ENCODE results near the gene SENP3. TPM values are rescaled to one million over a fixed set of nuclear protein-coding genes. Genes with fewer than 3 reads are reported as not detected.

SENP3 gene
- total and polyA plus RNA-seq, 5 donors from 2014 or later = 10.1 to 30.7 (median 12.3) TPM

GRCh38 chr17:7579834-7580603, 18.3 kb downstream of the SENP3 start:
- no peaks in the 10 kb centered on the region for H3K9me3 ChIP-seq (ENCODE audit: control insufficient read depth in 2 of 2, low read length in 2 of 2)
- H3K4me3 ChIP-seq (ENCODE audit: low read depth, low read length) = no peak overlapping the region
- H3K9me3 Mint-ChIP-seq = no peaks in the 10 kb centered on the region
- no peak for ATAC-seq (ENCODE audit: low read depth in 2 of 2)
- peak overlapping the region in 3 of 4 donors; percentile 28 to 96 (median 71) for H3K4me3 Mint-ChIP-seq
- peak overlapping the region; percentile 67 to 98 (median 90) for H3K27ac Mint-ChIP-seq
- peaks cover 39% of the 10 kb centered on the region for H3K36me3 ChIP-seq (ENCODE audit: control insufficient read depth, insufficient read depth, low read length)
- H3K27ac ChIP-seq (ENCODE audit: insufficient read depth, low read length, poor library complexity, severe bottlenecking) = peak overlapping the region; percentile 63
- no peaks in the 10 kb centered on the region for H3K27me3 Mint-ChIP-seq
- no peaks in the 10 kb centered on the region for H3K27me3 ChIP-seq (ENCODE audit: control insufficient read depth, insufficient read depth, low read length)
- peaks cover 45% of the 10 kb centered on the region for H3K4me1 ChIP-seq (ENCODE audit: control insufficient read depth, insufficient read depth, low read length, poor library complexity, severe bottlenecking)
- DNase-seq = no peak
- peaks cover 43% of the 10 kb centered on the region for H3K36me3 Mint-ChIP-seq
- peaks cover 10 to 90% (median 47%) of the 10 kb centered on the region in 4 donors for H3K4me1 Mint-ChIP-seq

- Mint-ChIP-seq H3K27me3 (no peaks in the 10 kb centered on the region), H3K9me3 (no peaks in the 10 kb centered on the region), H3K36me3 (peaks cover 36% of the 10 kb centered on the region), H3K4me1 (peaks cover 10 to 88% (median 46%) of the 10 kb centered on the region in 4 donors), H3K27ac (peak overlapping the region in 2 of 3 donors; percentile 65 to 67), H3K4me3 (peak overlapping the region in 2 of 4 donors; percentile 77 to 96)
- DNase-seq (no peak), ATAC-seq (ENCODE audit: low read depth in 2 of 2) (no peak)
- Histone ChIP-seq H3K27ac (ENCODE audit: insufficient read depth, low read length, poor library complexity, severe bottlenecking) (no peak overlapping the region), H3K4me1 (ENCODE audit: control insufficient read depth, insufficient read depth, low read length, poor library complexity, severe bottlenecking) (peaks cover 45% of the 10 kb centered on the region), H3K4me3 (ENCODE audit: low read depth, low read length) (no peak overlapping the region), H3K27me3 (ENCODE audit: control insufficient read depth, insufficient read depth, low read length) (no peaks in the 10 kb centered on the region), H3K9me3 (ENCODE audit: control insufficient read depth in 2 of 2, low read length in 2 of 2) (no peaks in the 10 kb centered on the region), H3K36me3 (ENCODE audit: control insufficient read depth, insufficient read depth, low read length) (peaks cover 30% of the 10 kb centered on the region)
These were observed 19.2 kb downstream of the SENP3 start for GRCh38 chr17:7580604-7581575.

- Mint-ChIP-seq H3K27me3 (no peaks in the 10 kb centered on the region), H3K36me3 (peaks cover 25% of the 10 kb centered on the region), H3K9me3 (no peaks in the 10 kb centered on the region), H3K4me3 (peak overlapping the region; percentile 64 to 99 (median 98)), H3K4me1 (peaks cover 10 to 76% (median 38%) of the 10 kb centered on the region in 4 donors), H3K27ac (peak overlapping the region; percentile 41 to 97 (median 91))
- no peaks in the 10 kb centered on the region for H3K27me3 ChIP-seq (ENCODE audit: control insufficient read depth, insufficient read depth, low read length)
- DNase-seq = no peak
- H3K9me3 ChIP-seq (ENCODE audit: control insufficient read depth in 2 of 2, low read length in 2 of 2) = no peaks in the 10 kb centered on the region
- no peak overlapping the region for H3K4me3 ChIP-seq (ENCODE audit: low read depth, low read length)
- H3K27ac ChIP-seq (ENCODE audit: insufficient read depth, low read length, poor library complexity, severe bottlenecking) = peak overlapping the region; percentile 94
- peaks cover 23% of the 10 kb centered on the region for H3K36me3 ChIP-seq (ENCODE audit: control insufficient read depth, insufficient read depth, low read length)
- ATAC-seq (ENCODE audit: low read depth in 2 of 2) = no peak
- H3K4me1 ChIP-seq (ENCODE audit: control insufficient read depth, insufficient read depth, low read length, poor library complexity, severe bottlenecking) = peaks cover 45% of the 10 kb centered on the region
These were observed 20.9 kb downstream of the SENP3 start for GRCh38 chr17:7582396-7583252.

DNA sequence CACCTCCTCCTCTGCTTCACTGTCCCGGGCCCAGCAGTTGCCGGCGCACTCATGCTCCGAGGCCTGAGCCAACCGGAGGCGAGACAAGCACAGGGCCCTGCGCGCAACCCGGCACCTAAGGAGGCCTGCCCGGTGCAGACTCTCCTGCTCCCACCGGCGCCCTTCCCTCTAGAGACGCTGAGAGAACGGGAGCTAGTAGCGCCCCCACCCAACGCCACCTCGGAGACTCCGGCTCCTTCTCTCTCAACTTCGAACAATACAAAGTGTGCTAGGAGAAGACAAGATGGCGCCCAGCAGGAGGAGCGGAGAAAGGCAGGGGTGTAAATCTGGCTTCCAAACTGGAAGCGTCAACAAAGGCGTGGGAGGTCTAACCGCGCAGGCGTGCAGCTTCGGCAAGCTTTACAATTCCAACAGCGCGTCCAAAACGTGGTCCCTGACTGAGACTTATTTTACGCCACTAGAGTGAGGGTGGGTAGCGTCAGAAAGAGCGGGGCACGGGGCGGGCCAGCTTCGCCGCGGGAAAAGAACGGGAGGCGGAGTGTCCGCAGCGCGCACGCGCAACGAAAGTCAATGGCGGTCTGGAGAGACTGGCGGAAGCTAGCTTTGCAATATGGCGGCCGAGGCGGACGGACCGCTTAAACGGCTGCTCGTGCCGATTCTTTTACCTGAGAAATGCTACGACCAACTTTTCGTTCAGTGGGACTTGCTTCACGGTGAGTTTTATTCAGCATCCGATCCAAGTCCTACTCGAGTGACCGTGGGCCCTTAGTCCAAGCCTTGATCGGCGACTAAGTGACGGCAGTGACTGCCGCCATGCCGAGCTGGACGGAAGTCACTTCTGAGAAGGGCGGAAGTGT, 21.8 kb downstream of the SENP3 start, which contains the start of gene MPDU1:
MPDU1 (plus strand) TSS at position 600 of the 857 bp plus-strand sequence; CDS start at position 611, 11 bp downstream.
- peak; percentile 80 for ATAC-seq (ENCODE audit: low read depth in 2 of 2)
- Histone ChIP-seq H3K9me3 (ENCODE audit: control insufficient read depth in 2 of 2, low read length in 2 of 2) (no peaks in the 10 kb centered on the region), H3K4me1 (ENCODE audit: control insufficient read depth, insufficient read depth, low read length, poor library complexity, severe bottlenecking) (peaks cover 45% of the 10 kb centered on the region), H3K27ac (ENCODE audit: insufficient read depth, low read length, poor library complexity, severe bottlenecking) (peak within 1 kb of the TSS; percentile 94), H3K27me3 (ENCODE audit: control insufficient read depth, insufficient read depth, low read length) (no peaks in the 10 kb centered on the region), H3K4me3 (ENCODE audit: low read depth, low read length) (peak within 1 kb of the TSS; percentile 98), H3K36me3 (ENCODE audit: control insufficient read depth, insufficient read depth, low read length) (peaks cover 21% of the 10 kb centered on the region)
- peaks cover 10 to 67% (median 33%) of the 10 kb centered on the region in 4 donors for H3K4me1 Mint-ChIP-seq
- H3K4me3 Mint-ChIP-seq = peak within 1 kb of the TSS; percentile 97 to 99 (median 99)
- peak within 1 kb of the TSS; percentile 97 to 100 (median 99) for H3K27ac Mint-ChIP-seq
- DNase-seq = peak; percentile 90 to 98 (median 97)
- H3K36me3 Mint-ChIP-seq = peaks cover 17% of the 10 kb centered on the region
- H3K9me3 Mint-ChIP-seq = no peaks in the 10 kb centered on the region
- H3K27me3 Mint-ChIP-seq = no peaks in the 10 kb centered on the region

- H3K27me3 Mint-ChIP-seq = no peaks in the 10 kb centered on the region
- Histone ChIP-seq H3K4me3 (ENCODE audit: low read depth, low read length) (no peak overlapping the region), H3K27me3 (ENCODE audit: control insufficient read depth, insufficient read depth, low read length) (no peaks in the 10 kb centered on the region), H3K4me1 (ENCODE audit: control insufficient read depth, insufficient read depth, low read length, poor library complexity, severe bottlenecking) (peaks cover 33% of the 10 kb centered on the region), H3K27ac (ENCODE audit: insufficient read depth, low read length, poor library complexity, severe bottlenecking) (no peak overlapping the region), H3K36me3 (ENCODE audit: control insufficient read depth, insufficient read depth, low read length) (peaks cover 18% of the 10 kb centered on the region), H3K9me3 (ENCODE audit: control insufficient read depth in 2 of 2, low read length in 2 of 2) (no peaks in the 10 kb centered on the region)
- no peak for ATAC-seq (ENCODE audit: low read depth in 2 of 2)
- H3K4me1 Mint-ChIP-seq = peaks cover 5 to 40% (median 14%) of the 10 kb centered on the region in 4 donors
- H3K9me3 Mint-ChIP-seq = no peaks in the 10 kb centered on the region
- DNase-seq = no peak
- H3K36me3 Mint-ChIP-seq = peaks cover 12% of the 10 kb centered on the region
- peak overlapping the region in 2 of 4 donors; percentile 43 to 58 for H3K4me3 Mint-ChIP-seq
- H3K27ac Mint-ChIP-seq = no peak overlapping the region
These were observed 25.1 kb downstream of the SENP3 start for GRCh38 chr17:7586673-7587419.

- Mint-ChIP-seq H3K9me3 (no peaks in the 10 kb centered on the region), H3K4me1 (peaks cover 5 to 34% (median 9%) of the 10 kb centered on the region in 4 donors), H3K27me3 (no peaks in the 10 kb centered on the region), H3K4me3 (peak overlapping the region in 1 of 4 donors; percentile 58), H3K27ac (peak overlapping the region in 2 of 3 donors; percentile 20 to 38), H3K36me3 (peaks cover 16% of the 10 kb centered on the region)
- H3K4me3 ChIP-seq (ENCODE audit: low read depth, low read length) = no peak overlapping the region
- H3K9me3 ChIP-seq (ENCODE audit: control insufficient read depth in 2 of 2, low read length in 2 of 2) = no peaks in the 10 kb centered on the region
- ATAC-seq (ENCODE audit: low read depth in 2 of 2) (no peak), DNase-seq (no peak)
- no peak overlapping the region for H3K27ac ChIP-seq (ENCODE audit: insufficient read depth, low read length, poor library complexity, severe bottlenecking)
- H3K27me3 ChIP-seq (ENCODE audit: control insufficient read depth, insufficient read depth, low read length) = no peaks in the 10 kb centered on the region
- peaks cover 25% of the 10 kb centered on the region for H3K36me3 ChIP-seq (ENCODE audit: control insufficient read depth, insufficient read depth, low read length)
- H3K4me1 ChIP-seq (ENCODE audit: control insufficient read depth, insufficient read depth, low read length, poor library complexity, severe bottlenecking) = peaks cover 27% of the 10 kb centered on the region
These were observed 25.9 kb downstream of the SENP3 start for GRCh38 chr17:7587420-7588151.

All from CD4-positive, CD25-positive, alpha-beta regulatory T cell (primary cell).